Measurements from ENCODE around the gene SBNO2.

Gene SBNO2

DNA sequence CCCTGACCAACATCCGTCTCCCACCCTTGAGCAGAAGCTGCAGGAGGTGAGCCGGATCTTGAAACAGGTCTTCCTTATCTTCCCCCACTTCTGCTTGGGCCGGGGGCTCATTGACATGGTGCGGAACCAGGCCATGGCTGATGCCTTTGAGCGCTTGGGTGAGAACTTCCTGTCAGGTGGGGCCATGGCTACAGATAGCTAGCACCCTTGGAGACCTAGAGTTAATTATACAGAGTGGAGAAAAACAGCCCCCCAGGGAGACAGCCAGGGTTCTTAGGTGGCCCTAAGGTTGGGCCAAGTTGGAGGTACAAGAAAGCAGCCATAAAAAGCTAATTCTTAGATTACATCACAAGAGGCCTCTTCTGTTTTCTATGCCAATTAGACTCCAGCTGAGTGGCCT, 116.0 kb downstream of the SBNO2 start:
- no peak for DNase-seq (ENCODE audit: low read depth)

All from iris pigment epithelial cell (primary cell).